IPS-20b (cell line): ENCODE measurements around the gene HIPK2.

Experiments used
- H3K27ac ChIP-seq: one replicate; pipeline ENCODE4 v1.5.1; 2013; ENCODE audit warnings: low read length
- H3K27me3 ChIP-seq: 2 replicates; pipeline ENCODE4 v1.6.1; 2013; ENCODE audit warnings: mild to moderate bottlenecking, low read length, inconsistent platforms; ENCODE audit not compliant: insufficient read depth
- H3K36me3 ChIP-seq: 2 replicates; pipeline ENCODE4 v1.6.1; 2013; ENCODE audit warnings: low read depth, mild to moderate bottlenecking, inconsistent platforms, low read length, moderate library complexity; ENCODE audit not compliant: insufficient read depth
- H3K4me1 ChIP-seq: 2 replicates; pipeline ENCODE4 v1.6.1; 2013; ENCODE audit warnings: mild to moderate bottlenecking, control low read depth, inconsistent platforms, low read length, moderate library complexity; ENCODE audit not compliant: insufficient read depth
- H3K4me3 ChIP-seq: 2 replicates; pipeline ENCODE4 v1.5.1; 2013; ENCODE audit warnings: mild to moderate bottlenecking, low read length, inconsistent platforms
- H3K9ac ChIP-seq: 2 replicates; pipeline ENCODE4 v1.6.1; 2013; ENCODE audit warnings: low read depth, mild to moderate bottlenecking, inconsistent platforms, low read length, moderate library complexity
- H3K9me3 ChIP-seq: 2 replicates; pipeline ENCODE4 v1.6.1; 2013; ENCODE audit warnings: mild to moderate bottlenecking, low read depth, low read length, inconsistent platforms; ENCODE audit not compliant: insufficient read depth

HIPK2 gene

GRCh38 chr7:139718859-139719258 is 58.9 kb downstream of the HIPK2 start:
- no peaks in the 10 kb centered on the region for H3K27me3 ChIP-seq
- H3K4me3 ChIP-seq: no peak overlapping the region
- H3K27ac ChIP-seq: no peak overlapping the region
- H3K36me3 ChIP-seq: peaks cover 14% of the 10 kb centered on the region
- H3K9me3 ChIP-seq: no peaks in the 10 kb centered on the region
- no peaks in the 10 kb centered on the region; the same call in 1 of the 2 replicates for H3K4me1 ChIP-seq
- no peak overlapping the region for H3K9ac ChIP-seq

- no peaks in the 10 kb centered on the region for H3K27me3 ChIP-seq
- no peak overlapping the region for H3K4me3 ChIP-seq
- H3K27ac ChIP-seq: no peak overlapping the region
- peaks cover 1% of the 10 kb centered on the region; the same call in 1 of the 2 replicates for H3K4me1 ChIP-seq
- no peaks in the 10 kb centered on the region for H3K9me3 ChIP-seq
- peaks cover 14% of the 10 kb centered on the region for H3K36me3 ChIP-seq
- H3K9ac ChIP-seq: no peak overlapping the region
These were observed 59.7 kb downstream of the HIPK2 start for GRCh38 chr7:139718141-139718540.

GRCh38 chr7:139716156-139716942 is 61.4 kb downstream of the HIPK2 start:
- Histone ChIP-seq H3K36me3 (peaks cover 14% of the 10 kb centered on the region), H3K9ac (no peak overlapping the region), H3K4me3 (no peak overlapping the region), H3K4me1 (peaks cover 18% of the 10 kb centered on the region; the same call in 1 of the 2 replicates), H3K27ac (no peak overlapping the region), H3K9me3 (no peaks in the 10 kb centered on the region), H3K27me3 (no peaks in the 10 kb centered on the region)

- H3K27me3 ChIP-seq: no peaks in the 10 kb centered on the region
- no peak overlapping the region for H3K9ac ChIP-seq
- peaks cover 14% of the 10 kb centered on the region for H3K36me3 ChIP-seq
- H3K4me3 ChIP-seq: no peak overlapping the region
- no peaks in the 10 kb centered on the region for H3K9me3 ChIP-seq
- H3K4me1 ChIP-seq: peaks cover 18% of the 10 kb centered on the region; the same call in 1 of the 2 replicates
- H3K27ac ChIP-seq: no peak overlapping the region
These were observed 62.5 kb downstream of the HIPK2 start for GRCh38 chr7:139715194-139715815.

- Histone ChIP-seq H3K36me3 (peaks cover 14% of the 10 kb centered on the region), H3K4me3 (no peak overlapping the region), H3K27me3 (no peaks in the 10 kb centered on the region), H3K27ac (no peak overlapping the region), H3K9ac (no peak overlapping the region), H3K9me3 (no peaks in the 10 kb centered on the region), H3K4me1 (peaks cover 18% of the 10 kb centered on the region; the same call in 1 of the 2 replicates)
These were observed 63.5 kb downstream of the HIPK2 start for GRCh38 chr7:139714163-139714901.

- H3K4me3 ChIP-seq: no peak overlapping the region
- H3K9ac ChIP-seq: no peak overlapping the region
- no peaks in the 10 kb centered on the region for H3K27me3 ChIP-seq
- H3K4me1 ChIP-seq: peaks cover 18% of the 10 kb centered on the region; the same call in 1 of the 2 replicates
- H3K9me3 ChIP-seq: no peaks in the 10 kb centered on the region
- no peak overlapping the region for H3K27ac ChIP-seq
- peaks cover 14% of the 10 kb centered on the region for H3K36me3 ChIP-seq
These were observed 64.2 kb downstream of the HIPK2 start for GRCh38 chr7:139713526-139714162.

GRCh38 chr7:139713061-139713460 is 64.7 kb downstream of the HIPK2 start:
- Histone ChIP-seq H3K4me1 (peaks cover 18% of the 10 kb centered on the region; the same call in 1 of the 2 replicates), H3K36me3 (peaks cover 14% of the 10 kb centered on the region)

GRCh38 chr7:139711991-139712743 is 65.6 kb downstream of the HIPK2 start:
- Histone ChIP-seq H3K9me3 (no peaks in the 10 kb centered on the region), H3K27me3 (no peaks in the 10 kb centered on the region), H3K27ac (no peak overlapping the region), H3K4me3 (0 out of 2 replicates have a peak overlapping the region, but pooled peaks have one; percentile 21), H3K36me3 (peaks cover 14% of the 10 kb centered on the region), H3K9ac (peak overlapping the region; percentile 43; the same call in 1 of the 2 replicates), H3K4me1 (peaks cover 18% of the 10 kb centered on the region; the same call in 1 of the 2 replicates)

More at GRCh38 chr7:139713061-139713460, 64.7 kb downstream of the HIPK2 start:
- Histone ChIP-seq H3K27me3 (no peaks in the 10 kb centered on the region), H3K4me3 (no peak overlapping the region), H3K9ac (peak overlapping the region; percentile 43; the same call in 1 of the 2 replicates), H3K27ac (no peak overlapping the region), H3K9me3 (no peaks in the 10 kb centered on the region)

GRCh38 chr7:139710036-139710435 is 67.8 kb downstream of the HIPK2 start:
- no peaks in the 10 kb centered on the region for H3K27me3 ChIP-seq
- H3K4me1 ChIP-seq: peaks cover 18% of the 10 kb centered on the region; the same call in 1 of the 2 replicates
- H3K9ac ChIP-seq: no peak overlapping the region
- no peak overlapping the region for H3K4me3 ChIP-seq
- H3K9me3 ChIP-seq: no peaks in the 10 kb centered on the region
- no peak overlapping the region for H3K27ac ChIP-seq
- H3K36me3 ChIP-seq: no peaks in the 10 kb centered on the region

- H3K9ac ChIP-seq: no peak overlapping the region
- no peak overlapping the region for H3K4me3 ChIP-seq
- H3K4me1 ChIP-seq: peaks cover 18% of the 10 kb centered on the region; the same call in 1 of the 2 replicates
- no peaks in the 10 kb centered on the region for H3K36me3 ChIP-seq
- H3K27me3 ChIP-seq: no peaks in the 10 kb centered on the region
- H3K9me3 ChIP-seq: no peaks in the 10 kb centered on the region
- no peak overlapping the region for H3K27ac ChIP-seq
These were observed 68.3 kb downstream of the HIPK2 start for GRCh38 chr7:139709485-139709884.
